PFSK-1 (cell line): ENCODE measurements around the gene CR1.

ENCODE experiments used
- POLR2AphosphoS5 ChIP-seq: IDR thresholded peaks from 2 replicates; pipeline ENCODE4 v1.6.1; 2012; ENCODE audit warnings: low read depth, mild to moderate bottlenecking, control low read depth, low read length, moderate library complexity
- SIN3A ChIP-seq: IDR thresholded peaks from 2 replicates; pipeline ENCODE4 v1.6.1; 2012; ENCODE audit warnings: mild to moderate bottlenecking, low read length, moderate library complexity, borderline replicate concordance; ENCODE audit not compliant: insufficient read depth
- TAF1 ChIP-seq: IDR thresholded peaks from 2 replicates; pipeline ENCODE4 v1.6.1; 2012; ENCODE audit warnings: low read length, control low read depth, borderline replicate concordance; ENCODE audit not compliant: insufficient read depth

DNA sequence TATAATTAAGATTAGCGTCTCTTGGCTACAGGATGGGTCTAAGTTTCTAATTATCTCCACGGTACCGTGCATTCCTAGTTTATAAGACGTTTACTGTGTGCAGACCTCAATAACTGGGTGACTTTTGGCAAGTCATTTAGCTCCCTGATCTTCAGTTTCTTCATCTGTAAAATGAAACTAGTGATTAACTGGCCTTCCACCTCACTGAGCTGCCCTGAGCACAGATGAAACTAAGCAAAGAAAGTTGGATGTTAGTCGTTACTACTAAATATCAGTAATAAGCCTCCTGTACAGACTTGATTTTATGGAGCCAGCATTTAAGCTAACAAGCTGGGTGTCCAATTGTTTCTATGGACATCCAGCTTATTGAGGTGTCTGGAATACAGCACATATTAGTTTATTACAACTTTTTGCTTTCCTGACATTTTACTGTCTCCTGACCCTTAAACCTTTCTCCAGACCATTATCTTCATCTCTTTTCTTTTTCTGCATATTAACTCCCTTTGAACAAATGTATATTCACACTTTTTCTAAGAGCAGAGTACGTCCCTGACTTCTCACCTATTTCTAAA, 40.7 kb upstream of the CR1 start:
- TF ChIP-seq POLR2AphosphoS5 (no peak), SIN3A (no peak), TAF1 (no peak)
